Measurements from ENCODE around the gene NRROS. TPM values are rescaled to one million over a fixed set of nuclear protein-coding genes. Genes with fewer than 3 reads are reported as not detected.

The NRROS gene
- polyA plus RNA-seq, 4 donors = 2.8 to 5.6 (median 4.0) TPM

Other genes with a start within 250 kb of the NRROS start
- gene UBXN7, start 207.3 kb upstream of the NRROS start, polyA plus RNA-seq (ENCODE audit: insufficient read length in 4 of 4) = 10 to 100 TPM; 30.5 to 36.7 (median 33.3) TPM
- 10 to 100 TPM; 14.8 to 16.7 (median 15.8) TPM for gene RNF168, start 135.9 kb upstream of the NRROS start, polyA plus RNA-seq (ENCODE audit: insufficient read length in 4 of 4)
- under 1 TPM in 1 of 4 donors, not detected in 3; 0.08 TPM for gene SMCO1, start 124.3 kb upstream of the NRROS start, polyA plus RNA-seq (ENCODE audit: insufficient read length in 4 of 4)
- 10 to 100 TPM; 14.7 to 22.7 (median 16.6) TPM for gene WDR53, start 71.1 kb upstream of the NRROS start, polyA plus RNA-seq (ENCODE audit: insufficient read length in 4 of 4)
- gene FBXO45, start 71.0 kb upstream of the NRROS start, polyA plus RNA-seq (ENCODE audit: insufficient read length in 4 of 4) = 10 to 100 TPM; 14.5 to 20.5 (median 17.8) TPM
- gene CEP19, start 72.6 kb downstream of the NRROS start, polyA plus RNA-seq (ENCODE audit: insufficient read length in 4 of 4) = 1 to 10 TPM; 4.8 to 6.2 (median 5.1) TPM
- gene PIGX, start 72.7 kb downstream of the NRROS start, polyA plus RNA-seq (ENCODE audit: insufficient read length in 4 of 4) = 10 to 100 TPM; 30.1 to 34.3 (median 31.1) TPM
- gene PAK2, start 100.2 kb downstream of the NRROS start, polyA plus RNA-seq (ENCODE audit: insufficient read length in 4 of 4) = 10 to 100 TPM; 53.3 to 94.0 (median 72.7) TPM
- gene SENP5, start 228.2 kb downstream of the NRROS start, polyA plus RNA-seq (ENCODE audit: insufficient read length in 4 of 4) = 10 to 100 TPM; 20.1 to 32.0 (median 20.9) TPM

Measured in left renal pelvis (tissue), 4 donors.